Right atrium auricular region (tissue), 2 donors: ENCODE data around the gene SLC22A14. TPM values are rescaled to one million over a fixed set of nuclear protein-coding genes. Genes with fewer than 3 reads are reported as not detected.
"Not testable (repeated sequence)": the region's sequence is repeated elsewhere in the genome, so short reads cannot be mapped to it uniquely, and the experiment has no call there.

Source experiments
- DNase-seq: peaks from one replicate; pipeline ENCODE4 v3.0.0-alpha.2; 2019; ENCODE audit warnings: low spot score
- H3K27ac ChIP-seq, 2 donors: fragments of 200-600 bp; sonication (generic); 1 replicate in 1 of 2; 2 replicates in 1 of 2; pipeline ENCODE4 v1.5.1; 2016 to 2019
- H3K27me3 ChIP-seq, 2 donors: fragments of 200-600 bp; sonication (generic); one replicate each; pipeline versions ENCODE4 v1.5.1 to v1.6.0; 2017 to 2019
- H3K36me3 ChIP-seq: fragments of 200-600 bp; sonication (generic); one replicate; pipeline ENCODE4 v1.5.1; 2016
- H3K4me1 ChIP-seq, 2 donors: fragments of 200-600 bp; sonication (generic); one replicate each; pipeline versions ENCODE4 v1.5.1 to v1.6.0; 2017 to 2019
- H3K4me3 ChIP-seq, 2 donors: fragments of 200-600 bp; sonication (generic); 1 replicate in 1 of 2; 2 replicates in 1 of 2; pipeline ENCODE4 v1.5.1; 2017 to 2019; ENCODE audit warnings: mild to moderate bottlenecking in 1 of 2, moderate library complexity in 1 of 2
- H3K9me3 ChIP-seq, 2 donors: fragments of 200-600 bp; sonication (generic); one replicate each; pipeline ENCODE4 v1.5.1; 2019
- total RNA-seq, 2 donors: library from RNA; depleted of rRNA; stranded (reverse); fragments of >200 nt; gene quantifications; one replicate each; pipeline ENCODE4 v1.1.0, GENCODE V29; 2016
- TF ChIP-seq, protein P1 (sequence below), 2 donors: fragments of 200-600 bp; sonication (generic); IDR thresholded peaks; one replicate each; pipeline ENCODE4 v1.5.1; 2019; ENCODE audit warnings: antibody characterized with exemption in 2 of 2

SLC22A14 gene, protein sequence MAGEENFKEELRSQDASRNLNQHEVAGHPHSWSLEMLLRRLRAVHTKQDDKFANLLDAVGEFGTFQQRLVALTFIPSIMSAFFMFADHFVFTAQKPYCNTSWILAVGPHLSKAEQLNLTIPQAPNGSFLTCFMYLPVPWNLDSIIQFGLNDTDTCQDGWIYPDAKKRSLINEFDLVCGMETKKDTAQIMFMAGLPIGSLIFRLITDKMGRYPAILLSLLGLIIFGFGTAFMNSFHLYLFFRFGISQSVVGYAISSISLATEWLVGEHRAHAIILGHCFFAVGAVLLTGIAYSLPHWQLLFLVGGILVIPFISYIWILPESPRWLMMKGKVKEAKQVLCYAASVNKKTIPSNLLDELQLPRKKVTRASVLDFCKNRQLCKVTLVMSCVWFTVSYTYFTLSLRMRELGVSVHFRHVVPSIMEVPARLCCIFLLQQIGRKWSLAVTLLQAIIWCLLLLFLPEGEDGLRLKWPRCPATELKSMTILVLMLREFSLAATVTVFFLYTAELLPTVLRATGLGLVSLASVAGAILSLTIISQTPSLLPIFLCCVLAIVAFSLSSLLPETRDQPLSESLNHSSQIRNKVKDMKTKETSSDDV
- total RNA-seq = not detected

DNA sequence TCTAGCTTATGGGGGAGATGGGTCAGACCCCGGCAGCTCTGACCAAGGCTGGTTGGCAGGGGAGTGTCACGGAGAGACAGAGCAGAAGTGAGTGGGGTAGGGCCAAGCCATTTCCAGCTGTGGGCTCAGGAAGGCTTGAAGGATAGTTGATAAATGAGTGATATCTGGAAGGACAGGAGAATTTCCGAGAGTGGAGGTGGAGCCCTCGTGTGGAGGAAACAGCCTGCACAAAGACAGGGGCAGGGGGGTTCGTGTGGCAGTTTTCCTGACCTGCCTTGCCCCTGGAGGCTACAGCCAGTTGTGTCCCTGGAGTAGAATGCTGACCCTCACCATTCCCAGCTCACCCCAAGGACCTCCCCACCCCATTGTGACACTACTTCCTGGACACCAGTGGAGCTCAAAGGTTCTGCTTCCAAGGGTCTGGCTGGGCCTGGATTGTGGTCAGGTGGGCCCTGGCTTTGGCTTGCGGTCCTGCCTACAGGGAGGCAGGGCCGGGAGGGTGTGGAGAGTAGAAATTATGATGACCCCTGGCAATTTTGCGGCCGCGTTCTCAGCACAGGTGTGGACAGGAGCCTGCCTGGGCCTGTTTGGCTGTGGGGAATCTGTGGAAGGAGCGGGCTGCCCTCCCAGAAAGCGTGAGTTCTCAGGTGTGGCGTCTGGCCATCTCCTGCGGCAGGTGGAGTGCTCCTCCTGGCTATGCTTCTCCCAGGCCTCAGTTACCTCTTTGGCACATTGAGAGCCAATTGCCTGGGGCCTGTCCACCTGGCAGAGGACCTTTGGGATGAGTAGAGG lies at the start of gene SLC22A14:
Gene SLC22A14 (plus strand): TSS at position 400 of the 792 bp plus-strand sequence. CDS start 23,733 bp downstream, outside the sequence.
- Histone ChIP-seq H3K9me3 (no peaks in the 10 kb centered on the region), H3K36me3 (no peaks in the 10 kb centered on the region), H3K27me3 (no peaks in the 10 kb centered on the region), H3K27ac (no peak within 1 kb of the TSS), H3K4me1 (no peaks in the 10 kb centered on the region), H3K4me3 (no peak within 1 kb of the TSS)
- no peak for DNase-seq
- TF ChIP-seq, protein P1, sequence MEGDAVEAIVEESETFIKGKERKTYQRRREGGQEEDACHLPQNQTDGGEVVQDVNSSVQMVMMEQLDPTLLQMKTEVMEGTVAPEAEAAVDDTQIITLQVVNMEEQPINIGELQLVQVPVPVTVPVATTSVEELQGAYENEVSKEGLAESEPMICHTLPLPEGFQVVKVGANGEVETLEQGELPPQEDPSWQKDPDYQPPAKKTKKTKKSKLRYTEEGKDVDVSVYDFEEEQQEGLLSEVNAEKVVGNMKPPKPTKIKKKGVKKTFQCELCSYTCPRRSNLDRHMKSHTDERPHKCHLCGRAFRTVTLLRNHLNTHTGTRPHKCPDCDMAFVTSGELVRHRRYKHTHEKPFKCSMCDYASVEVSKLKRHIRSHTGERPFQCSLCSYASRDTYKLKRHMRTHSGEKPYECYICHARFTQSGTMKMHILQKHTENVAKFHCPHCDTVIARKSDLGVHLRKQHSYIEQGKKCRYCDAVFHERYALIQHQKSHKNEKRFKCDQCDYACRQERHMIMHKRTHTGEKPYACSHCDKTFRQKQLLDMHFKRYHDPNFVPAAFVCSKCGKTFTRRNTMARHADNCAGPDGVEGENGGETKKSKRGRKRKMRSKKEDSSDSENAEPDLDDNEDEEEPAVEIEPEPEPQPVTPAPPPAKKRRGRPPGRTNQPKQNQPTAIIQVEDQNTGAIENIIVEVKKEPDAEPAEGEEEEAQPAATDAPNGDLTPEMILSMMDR (IDR thresholded peaks at IDR 0.05) = no peak

DNA sequence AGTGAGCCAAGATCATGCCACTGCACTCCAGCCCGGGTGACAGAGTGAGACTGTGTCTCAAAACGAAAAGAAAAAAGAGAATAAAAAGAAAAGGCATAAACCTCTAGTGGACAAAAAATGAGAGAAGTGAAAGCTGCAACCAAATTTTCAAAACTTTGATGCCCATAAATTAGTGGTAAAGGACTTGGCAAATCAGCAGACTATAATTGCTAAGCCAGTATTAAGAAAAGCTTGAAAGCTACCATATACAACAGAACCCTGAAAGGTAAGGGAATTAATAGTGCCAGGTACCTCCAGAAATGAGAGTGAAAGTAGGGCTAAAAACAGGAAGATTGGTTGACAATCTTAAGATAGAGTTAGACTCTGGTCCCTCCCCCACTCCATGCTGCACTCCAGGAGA lies 49.4 kb upstream of the SLC22A14 start:
- H3K9me3 ChIP-seq = peaks cover 0 to 7% of the 10 kb centered on the region in 2 donors
- no peak overlapping the region for H3K4me3 ChIP-seq
- peaks cover 15% of the 10 kb centered on the region for H3K36me3 ChIP-seq

GRCh38 chr3:38235466-38235865 lies 46.6 kb upstream of the SLC22A14 start:
- no peak for DNase-seq
- H3K36me3 ChIP-seq = peaks cover 24% of the 10 kb centered on the region

More for the DNA sequence above, 49.4 kb upstream of the SLC22A14 start:
- no peak for DNase-seq
- Histone ChIP-seq H3K4me1 (no peaks in the 10 kb centered on the region), H3K27me3 (no peaks in the 10 kb centered on the region), H3K27ac (no peak overlapping the region)
- TF ChIP-seq, protein P1 (IDR thresholded peaks at IDR 0.05) = no peak

DNA sequence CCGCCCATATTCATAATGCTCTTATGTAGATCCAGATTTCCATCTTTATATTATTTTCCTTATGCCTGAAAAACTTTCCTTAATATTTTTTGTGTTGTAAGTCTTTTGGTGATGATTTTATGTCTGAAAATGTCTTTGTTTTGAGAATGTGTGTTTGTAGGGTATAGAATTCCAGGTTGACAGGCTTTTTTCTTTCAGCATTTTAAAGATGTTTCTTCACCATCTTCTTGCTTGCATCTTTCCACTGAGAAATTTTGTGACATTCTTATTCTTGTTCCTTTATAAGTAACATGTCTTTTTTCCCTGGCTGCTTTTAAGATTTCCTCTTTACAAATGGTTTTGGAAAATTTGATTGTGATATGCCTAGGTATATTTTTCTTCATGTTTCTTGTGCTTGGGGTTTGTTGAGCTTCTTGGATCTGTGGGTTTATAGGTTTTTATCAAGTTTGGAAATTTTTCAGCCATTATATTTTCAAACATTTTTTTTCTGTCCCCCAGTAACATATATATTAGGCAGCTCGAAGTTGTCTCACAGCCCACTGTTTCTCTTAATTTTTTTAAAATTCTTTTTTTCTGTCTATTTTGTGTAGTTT lies 43.6 kb upstream of the SLC22A14 start:
- peaks cover 0 to 19% of the 10 kb centered on the region in 2 donors for H3K9me3 ChIP-seq
- no peak overlapping the region for H3K27ac ChIP-seq
- H3K4me1 ChIP-seq = no peaks in the 10 kb centered on the region
- peaks cover 21% of the 10 kb centered on the region for H3K36me3 ChIP-seq
- no peak overlapping the region for H3K4me3 ChIP-seq
- no peaks in the 10 kb centered on the region for H3K27me3 ChIP-seq
- no peak for DNase-seq
- TF ChIP-seq, protein P1 (IDR thresholded peaks at IDR 0.05) = no peak

More at GRCh38 chr3:38235466-38235865, 46.6 kb upstream of the SLC22A14 start:
- no peak overlapping the region for H3K27ac ChIP-seq
- TF ChIP-seq, protein P1 (IDR thresholded peaks at IDR 0.05) = no peak
- no peaks in the 10 kb centered on the region for H3K4me1 ChIP-seq
- H3K27me3 ChIP-seq = no peaks in the 10 kb centered on the region
- no peak overlapping the region for H3K4me3 ChIP-seq
- peaks cover 0 to 19% of the 10 kb centered on the region in 2 donors for H3K9me3 ChIP-seq

DNA sequence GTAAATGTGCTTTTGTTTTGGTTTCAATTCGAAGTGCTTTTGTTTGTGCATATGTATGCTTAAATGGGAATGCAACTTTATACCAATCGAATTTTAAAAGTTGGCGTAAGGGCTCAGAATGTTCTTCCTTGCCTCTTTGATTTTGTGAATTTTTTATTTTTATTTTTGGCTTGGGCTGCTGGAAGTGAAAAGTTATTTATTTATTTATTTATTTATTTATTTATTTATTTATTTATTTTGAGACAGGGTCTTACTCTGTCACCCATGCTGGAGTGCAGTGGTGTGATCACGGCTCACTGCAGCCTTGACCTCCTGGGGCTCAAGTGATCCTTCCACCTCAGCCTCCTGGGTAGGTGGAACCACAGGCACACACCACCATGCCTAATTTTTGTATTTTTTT lies 39.3 kb upstream of the SLC22A14 start:
- not testable (repeated sequence) for H3K4me3 ChIP-seq, DNase-seq, H3K27ac ChIP-seq, H3K4me1 ChIP-seq, H3K27me3 ChIP-seq
- peaks cover 0 to 11% of the 10 kb centered on the region in 2 donors for H3K9me3 ChIP-seq
- peaks cover 13% of the 10 kb centered on the region for H3K36me3 ChIP-seq
